ENCODE data around the gene FYB1. TPM values are rescaled to one million over a fixed set of nuclear protein-coding genes. Genes with fewer than 3 reads are reported as not detected.

FYB1 gene
- total and polyA plus RNA-seq, 2 of the 8 experiments (the other 6 are each of a cell fraction or from before 2014, with no cell fraction given), result not detected

DNA sequence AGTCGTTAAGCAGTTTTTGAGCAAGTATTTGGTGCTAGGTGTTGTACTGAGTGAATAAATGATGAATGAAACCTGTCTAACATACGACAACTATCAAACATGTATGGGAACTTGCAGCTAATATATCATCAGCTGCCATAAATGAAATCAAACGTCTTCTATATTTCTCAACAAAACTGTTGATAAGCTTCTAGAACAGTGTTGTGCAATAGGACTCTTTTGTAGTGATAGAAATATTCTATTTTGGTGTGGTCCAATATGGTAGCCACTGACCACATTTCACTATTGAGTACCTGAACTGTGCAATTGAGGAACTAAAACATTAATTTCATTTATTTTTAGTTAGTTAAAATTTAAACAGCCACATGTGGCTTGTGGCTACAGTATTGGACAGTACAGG lies 16.3 kb upstream of the FYB1 start:
- Histone ChIP-seq H3K14ac (ENCODE audit: insufficient read length) (no peak overlapping the region), H3K23me2 (ENCODE audit: low read depth, low read length) (no peaks in the 10 kb centered on the region), H2AK5ac (ENCODE audit: low read depth, low read length) (no peak overlapping the region), H4K20me1 (replicated peaks in 1 of 2; ENCODE audit: control insufficient read depth in 1 of 2, insufficient read depth in 2 of 2, low read length in 2 of 2) (no peaks in the 10 kb centered on the region), H3K4me1 (replicated peaks in 1 of 4; ENCODE audit: control insufficient read depth in 3 of 4, insufficient read depth in 4 of 4, low read length in 3 of 4) (no peaks in the 10 kb centered on the region), H3K27me3 (replicated peaks in 1 of 4; ENCODE audit: control insufficient read depth in 3 of 4, extremely low read depth in 1 of 4, insufficient read depth in 3 of 4, low read length in 3 of 4) (no peaks in the 10 kb centered on the region), H3K9ac (replicated peaks in 1 of 4; ENCODE audit: extremely low read depth in 1 of 4, low read depth in 3 of 4, low read length in 3 of 4) (no peak overlapping the region), H3K4me3 (ENCODE audit: extremely low read depth in 1 of 4, insufficient read depth in 2 of 4, low read depth in 3 of 4, low read length in 4 of 4) (no peak overlapping the region), H3K4ac (replicated peaks; ENCODE audit: insufficient read length, low read depth, low read length) (no peak overlapping the region), H2BK15ac (ENCODE audit: low read length) (no peak overlapping the region), H3K23ac (ENCODE audit: insufficient read length) (no peak overlapping the region), H2BK5ac (ENCODE audit: low read depth, low read length) (no peak overlapping the region), H3K36me3 (ENCODE audit: control insufficient read depth in 2 of 4, insufficient read depth in 4 of 4, low read length in 3 of 4) (no peaks in the 10 kb centered on the region), H3K56ac (replicated peaks; ENCODE audit: insufficient read length, low read depth, low read length) (no peak overlapping the region), H3K79me1 (ENCODE audit: low read depth, low read length) (no peaks in the 10 kb centered on the region), H3K79me2 (ENCODE audit: control insufficient read depth in 1 of 2, insufficient read depth in 2 of 2, low read length in 2 of 2) (no peaks in the 10 kb centered on the region), H3K4me2 (ENCODE audit: insufficient read depth in 1 of 2, low read depth in 2 of 2, low read length in 2 of 2) (no peak overlapping the region), H3K27ac (ENCODE audit: low read depth, low read length) (no peak overlapping the region), H4K91ac (replicated peaks; ENCODE audit: insufficient read length, low read length) (no peak overlapping the region), H4K8ac (ENCODE audit: extremely low read depth, insufficient read depth, low read length) (no peak overlapping the region), H2BK20ac (ENCODE audit: low read length) (no peak overlapping the region), H3K18ac (ENCODE audit: extremely low read depth, low read length) (no peak overlapping the region), H2BK12ac (ENCODE audit: low read depth, low read length) (no peak overlapping the region), H2AFZ (ENCODE audit: low read length) (no peak overlapping the region), H3K9me3 (ENCODE audit: insufficient read depth in 2 of 2, low read depth in 1 of 2, low read length in 1 of 2) (no peaks in the 10 kb centered on the region), H4K5ac (ENCODE audit: insufficient read length, low read depth, low read length) (no peak overlapping the region), H2BK120ac (replicated peaks; ENCODE audit: low read depth, low read length) (no peak overlapping the region)
- WGBS, 2 experiments (ENCODE audit: extremely low coverage in 1 of 2, insufficient coverage in 1 of 2, insufficient read length in 1 of 2, insufficient replicate concordance in 2 of 2, low coverage in 1 of 2, low lambda C conversion rate in 2 of 2, missing lambda C conversion rate in 1 of 2), result 85% methylated on average over 3 of the region's 3 CpGs; no CpG with 5 or more reads in 1 of the 2 experiments
- DNase-seq (ENCODE audit: low read depth in 1 of 2, low spot score in 2 of 2) (no peak), FAIRE-seq (no peak)
- POLR2A ChIA-PET (ENCODE audit: partially characterized antibody), result no interaction called here
- CTCF ChIA-PET (ENCODE audit: partially characterized antibody), result interaction anchor here (1.1 kb wide), 1 partner anchor 18 kb away, joined by 5 read pairs; no protein-coding TSS in a partner anchor
- TF ChIP-seq POU5F1 (IDR thresholded peaks at IDR 0.05; ENCODE audit: low read depth, low read length) (no peak), SP4 (IDR thresholded peaks at IDR 0.05; ENCODE audit: low read length) (no peak), HDAC2 (IDR thresholded peaks at IDR 0.05; ENCODE audit: borderline replicate concordance in 1 of 2, low read depth in 2 of 2, low read length in 2 of 2) (no peak), SAP30 (IDR thresholded peaks at IDR 0.05; ENCODE audit: insufficient read depth, insufficient replicate concordance, low read length) (no peak), TBP (IDR thresholded peaks at IDR 0.05; ENCODE audit: low read depth, low read length) (no peak), POLR2AphosphoS5 (IDR thresholded peaks at IDR 0.05; ENCODE audit: low read depth, low read length) (no peak), ATF3 (IDR thresholded peaks at IDR 0.05; ENCODE audit: insufficient read depth, low read depth, low read length) (no peak), GTF2F1 (IDR thresholded peaks at IDR 0.05; ENCODE audit: borderline replicate concordance, low read depth, low read length) (no peak), EGR1 (IDR thresholded peaks at IDR 0.05; ENCODE audit: borderline replicate concordance, low read depth, low read length) (no peak), CTBP2 (IDR thresholded peaks at IDR 0.05; ENCODE audit: borderline replicate concordance, insufficient read depth, insufficient read length, low read length) (no peak), MAFK (IDR thresholded peaks at IDR 0.05; ENCODE audit: low read depth, low read length) (no peak), CBX8 (IDR thresholded peaks at IDR 0.05; ENCODE audit: borderline replicate concordance, low read depth, low read length) (no peak), YY1 (IDR thresholded peaks at IDR 0.05; ENCODE audit: low read depth, low read length) (no peak)
- TF ChIP-seq, protein P1, sequence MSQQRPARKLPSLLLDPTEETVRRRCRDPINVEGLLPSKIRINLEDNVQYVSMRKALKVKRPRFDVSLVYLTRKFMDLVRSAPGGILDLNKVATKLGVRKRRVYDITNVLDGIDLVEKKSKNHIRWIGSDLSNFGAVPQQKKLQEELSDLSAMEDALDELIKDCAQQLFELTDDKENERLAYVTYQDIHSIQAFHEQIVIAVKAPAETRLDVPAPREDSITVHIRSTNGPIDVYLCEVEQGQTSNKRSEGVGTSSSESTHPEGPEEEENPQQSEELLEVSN (IDR thresholded peaks at IDR 0.05), result no peak

Data from H1 (cell line).